IPS-11a (cell line): Measurements from ENCODE around the gene LRP1B.

Experiments used
- H3K4me3 ChIP-seq: one replicate; pipeline ENCODE4 v1.5.1; 2013; ENCODE audit warnings: low read depth, low read length, control low read depth

LRP1B gene

GRCh38 chr2:140873915-140874531 is 1256.8 kb downstream of the LRP1B start:
- no peak overlapping the region for H3K4me3 ChIP-seq

DNA sequence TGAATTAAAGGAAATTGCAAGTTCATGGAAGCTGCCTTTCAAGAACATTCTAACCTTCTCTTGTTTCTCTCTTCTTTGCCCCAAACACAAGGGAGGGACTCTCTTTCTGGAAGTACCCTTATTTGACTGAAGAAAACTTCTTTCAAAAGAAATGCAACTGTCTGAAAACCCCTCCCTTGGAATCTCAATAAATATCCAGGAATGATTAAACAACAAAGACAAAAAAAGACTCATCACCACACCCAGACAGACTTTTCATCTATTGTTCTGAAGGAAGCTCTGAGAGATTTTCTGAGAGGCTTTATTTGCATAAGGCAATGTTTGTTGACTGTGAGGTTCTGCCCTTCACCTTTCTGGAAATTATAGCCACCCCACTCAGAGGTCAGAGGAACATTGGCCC is 1260.9 kb downstream of the LRP1B start:
- H3K4me3 ChIP-seq = no peak overlapping the region

DNA sequence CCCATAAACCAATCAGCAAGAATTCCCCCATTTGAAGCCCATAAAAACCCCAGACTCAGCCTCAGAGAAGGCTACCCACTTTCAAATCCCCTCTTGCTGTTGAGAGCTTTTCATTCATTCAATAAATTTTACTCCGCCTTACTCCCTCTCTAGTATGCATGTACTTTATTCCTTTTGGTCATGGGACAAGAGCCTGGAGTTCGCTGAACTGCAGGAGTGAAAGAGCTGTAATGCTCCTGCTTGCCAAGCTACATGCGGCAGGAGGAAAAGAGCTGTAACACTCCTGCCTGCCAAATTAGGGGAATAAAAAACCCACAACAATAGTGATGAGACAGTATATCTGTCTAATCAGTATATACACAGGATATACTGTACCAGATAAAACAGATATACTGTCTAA is 1261.7 kb downstream of the LRP1B start:
- H3K4me3 ChIP-seq = no peak overlapping the region

DNA sequence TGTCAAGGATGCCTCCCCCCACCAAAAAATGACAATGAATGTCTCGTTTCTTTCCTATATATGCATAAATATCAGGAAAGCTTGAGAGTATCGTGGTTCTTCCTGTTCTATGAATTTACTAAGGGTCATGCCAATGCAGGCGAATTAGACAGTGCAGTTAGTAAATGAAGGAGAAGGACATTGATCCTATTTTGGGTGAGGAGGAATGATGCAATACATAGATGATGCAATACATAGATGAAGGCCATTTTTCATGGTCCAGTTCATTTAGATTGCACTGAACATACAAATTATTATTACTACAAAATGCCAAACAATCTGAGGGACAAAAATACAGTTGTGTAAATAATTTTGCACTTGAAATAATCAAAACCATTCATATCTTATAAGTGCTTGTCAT is 1265.0 kb downstream of the LRP1B start:
- no peak overlapping the region for H3K4me3 ChIP-seq

DNA sequence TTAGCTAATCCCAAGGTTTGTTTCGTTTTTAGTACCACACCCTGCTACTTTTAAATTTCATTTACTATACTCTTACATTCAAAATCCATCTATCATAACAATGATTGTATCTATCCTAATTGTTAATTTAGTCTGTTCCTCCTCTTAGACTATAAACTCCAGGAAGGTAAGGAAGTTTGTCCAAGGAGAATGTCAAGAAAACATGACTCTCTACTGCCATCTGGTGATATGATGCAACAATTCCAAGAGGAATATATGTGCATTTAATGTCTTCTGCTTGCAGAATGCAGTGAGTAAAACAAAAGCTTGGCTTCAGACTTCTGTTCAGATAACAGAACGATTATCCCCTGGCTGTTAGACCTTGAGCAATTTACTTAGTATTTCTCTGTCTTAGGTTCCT is 1267.1 kb downstream of the LRP1B start:
- no peak overlapping the region for H3K4me3 ChIP-seq

DNA sequence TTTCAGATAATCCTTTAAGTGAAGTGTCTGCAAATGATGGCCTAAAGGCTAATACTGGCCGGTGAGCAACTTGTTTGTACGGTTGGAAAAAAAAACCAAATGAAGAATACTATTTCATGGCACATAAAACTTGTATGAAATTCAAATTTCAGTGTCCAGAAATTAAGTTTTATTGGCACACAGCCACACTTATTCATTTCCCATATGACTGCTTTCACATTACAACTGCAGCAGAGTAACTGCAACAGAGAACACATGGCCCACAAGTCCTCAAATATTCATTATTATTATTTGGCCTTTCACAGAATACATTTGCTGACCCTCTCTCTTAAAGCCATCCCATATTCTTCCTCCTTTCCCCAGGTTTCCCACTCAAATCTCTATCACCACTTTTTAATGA is 1268.6 kb downstream of the LRP1B start:
- H3K4me3 ChIP-seq = no peak overlapping the region

GRCh38 chr2:140861666-140862065 is 1269.2 kb downstream of the LRP1B start:
- H3K4me3 ChIP-seq = no peak overlapping the region

GRCh38 chr2:140855471-140855870 is 1275.3 kb downstream of the LRP1B start:
- H3K4me3 ChIP-seq = no peak overlapping the region

DNA sequence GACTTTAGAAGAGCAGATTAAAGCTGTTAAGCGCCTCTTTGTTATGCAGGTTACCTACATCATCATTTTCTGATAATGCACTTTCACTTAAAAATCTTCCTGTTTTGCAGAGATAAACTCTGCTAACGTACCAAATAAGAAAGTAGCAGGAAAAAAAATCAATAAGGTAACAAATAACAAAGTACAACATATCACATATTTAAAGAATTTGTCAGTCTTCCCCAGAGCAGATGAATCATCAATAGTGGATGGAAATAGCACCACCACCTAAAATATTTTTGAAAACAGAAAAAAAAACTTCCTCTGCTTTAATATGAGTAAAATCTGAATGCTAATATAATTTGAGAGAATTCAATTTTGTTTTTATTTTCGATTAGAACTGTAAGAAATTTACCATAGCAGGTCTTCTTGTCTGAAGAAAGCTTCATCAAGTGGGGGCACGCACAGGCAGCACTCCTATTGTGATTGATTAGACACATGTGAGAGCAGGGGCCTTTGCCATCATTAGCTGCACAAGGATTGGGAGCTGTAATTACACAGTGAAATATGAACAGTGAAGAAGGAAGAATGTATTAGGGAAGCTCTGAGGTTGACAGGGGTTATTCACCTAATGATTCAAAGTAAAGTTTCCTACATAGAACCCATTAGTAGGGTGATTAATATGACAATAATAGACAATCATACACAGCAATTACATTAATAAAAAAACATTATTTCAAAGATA is 1279.4 kb downstream of the LRP1B start:
- no peak overlapping the region for H3K4me3 ChIP-seq

GRCh38 chr2:140843186-140843585 is 1287.6 kb downstream of the LRP1B start:
- H3K4me3 ChIP-seq = no peak overlapping the region

DNA sequence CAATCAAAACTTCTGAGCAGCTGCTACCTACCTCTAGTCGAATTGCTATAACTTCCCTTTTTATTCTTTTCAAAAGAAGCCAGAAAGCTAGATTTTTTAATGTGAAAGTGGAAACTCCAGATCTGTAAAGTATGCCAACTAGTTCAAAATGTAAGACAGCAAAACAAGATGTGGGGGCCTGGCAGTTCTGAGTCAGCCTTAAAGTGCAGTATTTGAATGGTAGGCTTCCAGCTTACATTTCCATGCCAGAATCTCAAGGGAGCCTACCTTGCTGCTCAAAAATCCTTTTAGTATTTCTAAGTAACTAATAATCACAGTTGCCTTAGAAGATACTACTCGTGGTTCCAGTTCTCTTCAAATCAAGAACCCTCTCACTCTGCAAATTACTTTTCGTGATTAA is 1288.7 kb downstream of the LRP1B start:
- H3K4me3 ChIP-seq = no peak overlapping the region

DNA sequence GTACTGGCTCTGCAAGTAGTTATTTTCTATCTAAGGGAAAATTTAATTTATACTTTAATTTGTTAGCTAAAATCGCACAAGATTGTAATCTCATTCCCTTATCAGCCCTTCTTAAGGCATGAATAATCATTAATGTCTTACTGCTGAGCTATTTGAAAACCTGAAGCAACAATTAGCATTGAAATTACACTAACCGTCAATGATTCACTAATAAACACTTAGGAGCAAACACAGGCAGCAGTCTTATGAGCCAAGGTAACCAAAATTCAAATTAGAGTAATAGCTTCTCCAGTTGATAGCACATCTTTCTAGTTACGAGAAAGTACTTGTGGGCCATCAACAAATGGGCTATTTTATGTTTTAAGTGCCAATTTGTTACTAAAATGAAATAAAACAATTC is 1289.7 kb downstream of the LRP1B start:
- H3K4me3 ChIP-seq = no peak overlapping the region

DNA sequence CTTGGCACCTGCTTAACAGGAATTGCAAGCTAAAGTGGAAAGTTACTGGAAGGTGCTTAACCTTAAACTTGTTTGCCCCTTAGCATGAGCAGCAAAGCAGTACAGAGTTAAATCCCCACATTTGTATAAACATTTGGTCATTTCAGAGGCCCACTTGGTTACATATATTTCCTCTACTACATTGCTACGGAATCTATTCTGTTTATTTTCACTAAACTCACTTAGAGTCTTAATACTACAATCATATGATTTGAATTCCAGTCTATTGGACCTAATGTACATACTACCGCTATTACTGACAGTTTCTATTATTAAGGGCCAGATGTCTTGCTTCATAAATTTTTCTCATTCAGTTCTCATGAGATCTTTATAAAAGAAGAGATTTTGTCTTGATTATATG is 1294.0 kb downstream of the LRP1B start:
- H3K4me3 ChIP-seq = no peak overlapping the region

DNA sequence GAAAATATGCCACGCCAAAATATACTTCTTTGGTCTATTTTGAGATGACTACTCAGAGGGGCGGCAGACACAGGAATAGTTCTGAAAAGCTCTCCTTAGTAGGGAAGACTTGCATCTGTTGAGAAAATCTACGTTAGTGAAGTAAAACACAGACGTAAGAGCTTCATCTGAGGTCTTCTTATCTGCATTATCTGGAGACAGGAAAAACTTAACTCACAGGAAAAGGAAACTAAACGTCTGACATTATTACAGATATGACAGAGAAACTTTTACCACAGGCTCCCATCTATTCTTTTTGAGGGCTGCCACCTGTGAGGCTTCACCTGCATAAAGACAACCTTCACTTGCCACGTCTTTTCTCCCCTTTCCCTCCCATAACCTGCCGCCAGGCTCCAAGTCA is 1295.7 kb downstream of the LRP1B start:
- no peak overlapping the region for H3K4me3 ChIP-seq

DNA sequence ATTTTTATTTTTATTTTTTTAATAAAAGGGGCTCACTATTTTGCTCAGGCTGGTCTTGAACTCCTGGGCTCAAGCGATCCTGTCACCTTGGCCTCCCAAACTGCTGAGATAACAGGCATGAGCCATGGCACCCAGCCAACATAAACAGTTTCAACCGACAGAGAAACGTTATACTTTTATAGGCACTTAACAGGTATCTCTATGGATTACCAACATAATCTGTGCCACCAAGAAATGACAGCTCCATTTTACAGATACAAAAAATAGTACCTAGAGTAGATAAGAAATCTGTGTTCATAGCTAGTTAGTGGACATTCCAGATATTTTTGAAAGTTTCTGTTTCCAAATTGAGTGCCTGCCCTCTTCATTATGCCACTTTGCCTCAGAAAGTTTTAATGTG is 1316.7 kb downstream of the LRP1B start:
- H3K4me3 ChIP-seq = no peak overlapping the region

- H3K4me3 ChIP-seq = no peak overlapping the region
Measured at GRCh38 chr2:140808820-140809219, 1322.0 kb downstream of the LRP1B start.

DNA sequence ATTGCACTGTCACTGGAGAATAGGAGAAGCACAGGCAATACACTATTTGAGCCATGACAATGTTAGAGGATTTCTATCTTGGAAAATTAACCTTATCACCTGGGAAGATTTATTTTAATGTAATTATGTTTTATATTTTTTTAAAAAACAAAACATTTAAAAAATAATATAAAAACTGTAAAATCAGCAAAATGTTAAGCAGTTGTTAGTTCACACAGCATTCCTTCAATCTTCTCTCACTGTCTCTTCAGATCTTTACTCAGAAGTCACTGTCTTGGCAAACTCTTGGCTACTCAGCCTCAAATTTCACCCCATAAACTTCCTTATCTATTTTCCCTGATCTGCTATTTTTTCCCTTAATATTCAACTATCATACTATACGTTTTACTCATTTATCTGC is 1322.6 kb downstream of the LRP1B start:
- no peak overlapping the region for H3K4me3 ChIP-seq

DNA sequence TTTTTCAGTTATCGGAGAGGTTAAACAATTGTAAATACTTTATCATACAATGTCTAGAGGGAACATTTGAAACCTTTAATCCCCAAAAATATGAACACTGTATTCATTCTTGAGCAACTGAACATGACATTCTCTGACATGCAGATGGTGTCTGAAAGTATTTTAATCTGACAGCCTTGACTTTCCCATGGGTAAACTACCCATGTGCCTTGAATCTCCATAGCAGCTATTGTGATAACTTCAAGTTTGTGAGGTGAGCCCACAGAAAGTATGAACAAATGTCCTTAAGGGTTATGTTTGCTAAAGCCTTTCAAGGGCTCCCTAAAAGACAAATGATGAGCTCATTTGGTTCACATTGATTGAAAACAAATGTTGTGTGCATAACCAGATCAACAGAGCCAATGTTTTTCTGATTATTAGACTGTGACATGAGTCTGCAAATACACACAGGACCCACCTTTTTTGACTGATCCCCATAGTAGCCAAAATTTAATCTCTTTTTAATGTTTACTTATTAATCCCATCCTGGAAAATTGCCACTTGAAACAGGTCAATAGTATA is 1326.0 kb downstream of the LRP1B start:
- no peak overlapping the region for H3K4me3 ChIP-seq

DNA sequence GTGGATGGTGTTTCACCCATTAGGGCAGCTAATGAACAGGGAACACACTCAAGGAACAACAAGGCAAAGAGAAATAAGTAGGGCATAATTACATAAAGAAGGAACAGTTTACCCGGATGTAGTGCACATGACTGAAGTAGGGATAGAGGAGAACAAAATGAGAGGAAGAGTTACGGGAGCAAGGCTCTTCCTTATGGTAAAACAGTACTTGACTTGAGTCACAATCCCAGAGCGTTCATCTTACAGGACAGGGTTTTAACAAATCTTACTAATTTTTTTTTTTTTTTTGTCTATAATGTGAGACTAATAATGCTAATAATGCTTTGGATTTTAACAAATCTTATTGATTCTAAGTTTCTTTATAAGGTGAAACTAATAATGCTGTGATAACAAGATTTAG is 1329.5 kb downstream of the LRP1B start:
- no peak overlapping the region for H3K4me3 ChIP-seq

DNA sequence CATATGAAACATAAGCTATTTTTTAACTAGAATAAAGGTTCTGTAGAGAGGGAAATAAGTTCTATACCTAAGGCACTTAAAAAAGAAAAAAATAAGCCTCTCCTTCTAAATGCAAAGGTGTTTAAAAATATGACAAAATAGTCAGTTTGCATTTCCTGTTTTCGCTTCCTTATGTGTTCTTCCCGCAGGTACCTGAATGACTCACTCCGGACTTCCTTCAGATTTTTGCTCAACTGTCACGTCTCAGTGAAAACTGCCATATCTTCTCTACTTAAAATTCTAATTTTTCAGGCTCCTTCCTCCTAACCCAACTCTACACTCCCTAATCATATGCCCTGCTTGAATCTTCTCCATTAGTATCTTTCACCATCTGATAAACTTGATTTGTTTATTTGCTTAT is 1333.1 kb downstream of the LRP1B start:
- no peak overlapping the region for H3K4me3 ChIP-seq

- H3K4me3 ChIP-seq = no peak overlapping the region
Measured at GRCh38 chr2:140791802-140792201, 1339.0 kb downstream of the LRP1B start.

GRCh38 chr2:140786585-140786984 is 1344.2 kb downstream of the LRP1B start:
- no peak overlapping the region for H3K4me3 ChIP-seq

GRCh38 chr2:140775411-140775810 is 1355.4 kb downstream of the LRP1B start:
- H3K4me3 ChIP-seq = no peak overlapping the region
